ENCODE data around the gene SPNS2. TPM values are rescaled to one million over a fixed set of nuclear protein-coding genes. Genes with fewer than 3 reads are reported as not detected.

SPNS2 gene
- total RNA-seq, 5 donors from 2014 or later (not counting 1 experiment from before 2014, with no cell fraction given), result 0.30 to 0.75 (median 0.53) TPM

DNA sequence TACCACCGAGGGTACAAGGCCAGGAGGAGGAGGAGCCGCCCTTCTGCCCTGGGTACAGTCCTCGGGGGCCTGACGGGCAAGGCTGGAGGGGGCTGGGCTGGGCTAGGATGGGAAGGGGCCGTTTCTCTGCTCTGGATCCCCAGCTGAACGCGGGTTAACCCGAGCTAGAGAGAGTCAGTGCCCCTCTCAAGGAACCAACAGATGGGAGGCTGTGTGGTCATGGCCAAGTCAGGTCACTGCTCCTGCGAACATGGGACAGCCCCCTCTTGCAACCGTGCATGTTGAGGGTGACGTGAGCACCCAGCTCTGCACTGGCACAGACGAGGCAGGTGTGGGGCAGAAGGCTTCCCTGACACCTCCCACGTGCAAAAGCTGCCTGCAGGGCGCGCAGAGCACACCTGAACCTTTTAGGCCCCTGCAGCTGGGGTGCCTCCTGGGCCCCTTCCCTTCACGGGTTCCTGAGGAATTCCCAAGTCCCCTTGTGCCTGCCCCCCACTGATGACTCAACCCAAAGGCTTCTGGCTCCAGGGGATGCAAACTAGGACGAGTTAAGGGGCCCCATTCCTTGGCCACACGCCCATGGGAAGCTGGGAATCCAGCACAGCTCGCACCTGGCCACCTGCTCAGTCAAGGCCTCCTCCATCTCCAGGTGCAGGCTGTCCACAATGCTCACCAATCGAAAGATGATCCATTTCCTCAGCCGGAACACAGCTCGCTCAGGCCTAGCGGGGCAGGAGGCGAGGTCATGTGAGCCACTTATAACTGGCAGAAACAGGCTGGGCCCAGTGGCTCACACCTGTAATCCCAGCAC lies 50.2 kb downstream of the SPNS2 start:
- ChIA-PET POLR2A (no interaction called here), CTCF (no interaction called here)
- H3K27me3 Mint-ChIP-seq, result no peaks in the 10 kb centered on the region
- 91% methylated on average over 19 of the region's 24 CpGs for WGBS (ENCODE audit: insufficient coverage)
- peaks cover 28% of the 10 kb centered on the region for H3K36me3 Mint-ChIP-seq
- no peaks in the 10 kb centered on the region for H3K9me3 Mint-ChIP-seq
- H3K27ac Mint-ChIP-seq, result no peak overlapping the region
- DNase-seq, result no peak
- peaks cover 38 to 90% of the 10 kb centered on the region in 2 donors for H3K36me3 ChIP-seq (ENCODE audit: control insufficient read depth in 2 of 2, extremely low read depth in 1 of 2, insufficient read depth in 1 of 2, low read length in 1 of 2)
- H3K27ac ChIP-seq (ENCODE audit: low read length), result no peak overlapping the region
- peaks cover 2 to 5% of the 10 kb centered on the region in 2 experiments for H3K4me1 ChIP-seq (ENCODE audit: control insufficient read depth in 1 of 2, extremely low read depth in 1 of 2, insufficient read depth in 2 of 2, low read length in 2 of 2)
- H3K27me3 ChIP-seq (replicated peaks in 1 of 2; ENCODE audit: control insufficient read depth in 2 of 2, extremely low read depth in 1 of 2, insufficient read depth in 2 of 2, low read length in 1 of 2), result no peaks in the 10 kb centered on the region
- no peaks in the 10 kb centered on the region for H3K9me3 ChIP-seq
- H3K4me1 Mint-ChIP-seq, result peaks cover 0 to 5% (median 5%) of the 10 kb centered on the region in 3 donors
- H3K4me3 Mint-ChIP-seq, result no peak overlapping the region
- no peak for ATAC-seq (replicated peaks in 1 of 4)
- H3K4me3 ChIP-seq (ENCODE audit: control insufficient read depth in 1 of 2, extremely low read depth in 1 of 2, low read length in 1 of 2), result no peak overlapping the region

DNA sequence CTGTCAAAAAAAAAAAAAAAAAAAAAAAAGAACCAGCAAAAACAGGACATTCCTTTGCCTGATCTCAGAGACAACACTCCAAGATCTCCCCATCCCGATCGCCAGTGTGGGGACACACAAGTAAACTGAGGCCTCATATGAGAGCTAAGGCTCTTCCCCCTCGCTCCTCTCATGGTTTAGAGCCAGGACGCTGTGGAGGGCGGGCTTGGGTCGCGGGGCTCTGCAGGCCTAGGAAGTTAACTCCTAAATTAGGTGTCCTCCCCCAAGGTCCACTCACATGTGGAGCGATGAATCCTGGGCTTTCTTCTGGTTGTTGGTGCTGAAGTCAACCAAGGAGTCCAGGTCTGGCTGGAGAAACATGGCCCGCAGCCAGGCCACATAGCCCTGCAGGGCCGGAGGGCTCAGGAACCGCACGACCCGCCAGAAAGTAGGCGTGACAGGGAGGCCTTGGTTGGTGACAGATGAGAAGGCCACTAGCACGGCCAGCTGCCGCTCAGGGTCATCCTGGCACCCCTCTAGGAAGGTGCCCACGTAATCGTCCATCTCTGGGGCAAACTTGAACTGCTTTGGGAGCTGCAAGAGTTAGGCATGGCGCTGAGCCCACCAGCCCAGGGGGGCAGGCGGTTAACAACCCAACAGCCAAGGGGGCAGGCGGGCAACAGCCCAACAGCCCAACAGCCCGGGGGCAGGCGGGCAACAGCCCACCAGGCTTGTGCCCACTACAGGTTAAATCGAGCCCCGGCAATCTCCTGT lies 51.3 kb downstream of the SPNS2 start:
- Mint-ChIP-seq H3K27ac (no peak overlapping the region), H3K36me3 (peaks cover 28% of the 10 kb centered on the region)

DNA sequence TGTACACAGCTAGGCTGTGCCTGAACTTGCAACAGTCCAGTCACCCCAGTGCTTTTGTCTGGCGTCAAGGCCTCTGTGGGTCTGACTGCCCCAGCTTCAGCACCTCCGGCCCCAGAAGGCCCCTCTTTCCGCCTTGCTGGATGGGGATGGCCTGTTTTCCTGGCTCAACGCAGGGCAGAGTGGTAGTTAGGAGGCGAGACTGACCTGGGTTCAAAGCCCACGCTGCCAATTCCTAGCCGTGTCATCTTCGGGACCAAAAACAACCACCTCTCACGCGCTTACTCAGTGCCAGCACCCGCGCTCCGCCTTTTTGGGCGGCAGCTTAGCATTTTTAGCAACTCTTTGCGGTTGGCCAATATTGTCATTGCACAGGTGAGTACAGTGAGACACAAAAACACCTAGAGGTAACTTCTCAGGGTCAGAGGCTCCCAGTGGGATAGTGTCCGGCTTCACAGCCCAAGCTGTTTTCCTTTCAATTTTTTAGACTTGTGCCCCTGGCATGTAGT lies 51.9 kb downstream of the SPNS2 start:
- Mint-ChIP-seq H3K9me3 (no peaks in the 10 kb centered on the region), H3K27ac (no peak overlapping the region), H3K36me3 (peaks cover 28% of the 10 kb centered on the region), H3K4me3 (no peak overlapping the region), H3K27me3 (no peaks in the 10 kb centered on the region), H3K4me1 (peaks cover 16 to 20% (median 16%) of the 10 kb centered on the region in 3 donors)
- ChIA-PET CTCF (no interaction called here), POLR2A (no interaction called here)
- Histone ChIP-seq H3K27ac (ENCODE audit: low read length) (no peak overlapping the region), H3K36me3 (ENCODE audit: control insufficient read depth in 2 of 2, extremely low read depth in 1 of 2, insufficient read depth in 1 of 2, low read length in 1 of 2) (peaks cover 35 to 76% of the 10 kb centered on the region in 2 donors), H3K4me1 (ENCODE audit: control insufficient read depth in 1 of 2, extremely low read depth in 1 of 2, insufficient read depth in 2 of 2, low read length in 2 of 2) (peaks cover 6 to 19% of the 10 kb centered on the region in 2 experiments), H3K4me3 (ENCODE audit: control insufficient read depth in 1 of 2, extremely low read depth in 1 of 2, low read length in 1 of 2) (no peak overlapping the region), H3K9me3 (no peaks in the 10 kb centered on the region), H3K27me3 (replicated peaks in 1 of 2; ENCODE audit: control insufficient read depth in 2 of 2, extremely low read depth in 1 of 2, insufficient read depth in 2 of 2, low read length in 1 of 2) (no peaks in the 10 kb centered on the region)
- 96% methylated on average over 13 of the region's 16 CpGs for WGBS (ENCODE audit: insufficient coverage)
- ATAC-seq (replicated peaks in 1 of 4) (no peak), DNase-seq (no peak)

More for the DNA sequence above, 51.3 kb downstream of the SPNS2 start:
- H3K27ac ChIP-seq (ENCODE audit: low read length), result no peak overlapping the region
- H3K9me3 Mint-ChIP-seq, result no peaks in the 10 kb centered on the region
- H3K4me1 ChIP-seq (ENCODE audit: control insufficient read depth in 1 of 2, extremely low read depth in 1 of 2, insufficient read depth in 2 of 2, low read length in 2 of 2), result peaks cover 6 to 15% of the 10 kb centered on the region in 2 experiments
- ChIA-PET POLR2A (no interaction called here), CTCF (no interaction called here)
- H3K4me3 ChIP-seq (ENCODE audit: control insufficient read depth in 1 of 2, extremely low read depth in 1 of 2, low read length in 1 of 2), result no peak overlapping the region
- H3K27me3 Mint-ChIP-seq, result no peaks in the 10 kb centered on the region
- peaks cover 35 to 83% of the 10 kb centered on the region in 2 donors for H3K36me3 ChIP-seq (ENCODE audit: control insufficient read depth in 2 of 2, extremely low read depth in 1 of 2, insufficient read depth in 1 of 2, low read length in 1 of 2)
- H3K9me3 ChIP-seq, result no peaks in the 10 kb centered on the region
- no peak overlapping the region for H3K4me3 Mint-ChIP-seq
- H3K27me3 ChIP-seq (replicated peaks in 1 of 2; ENCODE audit: control insufficient read depth in 2 of 2, extremely low read depth in 1 of 2, insufficient read depth in 2 of 2, low read length in 1 of 2), result no peaks in the 10 kb centered on the region
- peaks cover 10 to 14% (median 13%) of the 10 kb centered on the region in 3 donors for H3K4me1 Mint-ChIP-seq
- WGBS (ENCODE audit: insufficient coverage), result 93% methylated on average over 20 of the region's 25 CpGs
- ATAC-seq (replicated peaks in 1 of 4) (no peak), DNase-seq (no peak)

DNA sequence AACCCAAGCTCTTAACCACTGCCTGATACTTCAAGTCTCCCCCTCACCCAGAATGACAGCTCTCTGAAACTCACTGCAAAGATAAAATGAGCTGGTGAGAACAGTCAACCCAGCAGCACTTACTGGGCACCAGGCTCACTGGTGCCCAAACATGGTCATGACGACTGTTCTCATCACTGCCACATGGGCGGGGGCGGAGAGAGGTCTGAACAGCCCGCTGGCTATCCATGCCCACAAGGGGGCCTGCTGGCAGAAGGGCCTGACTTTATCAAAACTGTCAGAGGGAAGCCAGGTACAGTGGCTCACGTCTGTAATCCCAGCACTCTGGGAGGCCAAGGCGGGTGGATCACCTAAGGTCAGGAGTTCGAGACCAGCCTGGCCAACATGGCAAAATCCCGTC lies 52.5 kb downstream of the SPNS2 start:
- no peak for ATAC-seq (replicated peaks in 1 of 4)
- Histone ChIP-seq H3K9me3 (no peaks in the 10 kb centered on the region), H3K4me3 (ENCODE audit: control insufficient read depth in 1 of 2, extremely low read depth in 1 of 2, low read length in 1 of 2) (no peak overlapping the region), H3K27ac (ENCODE audit: low read length) (no peak overlapping the region), H3K27me3 (replicated peaks in 1 of 2; ENCODE audit: control insufficient read depth in 2 of 2, extremely low read depth in 1 of 2, insufficient read depth in 2 of 2, low read length in 1 of 2) (no peaks in the 10 kb centered on the region), H3K36me3 (ENCODE audit: control insufficient read depth in 2 of 2, extremely low read depth in 1 of 2, insufficient read depth in 1 of 2, low read length in 1 of 2) (peaks cover 35 to 72% of the 10 kb centered on the region in 2 donors), H3K4me1 (ENCODE audit: control insufficient read depth in 1 of 2, extremely low read depth in 1 of 2, insufficient read depth in 2 of 2, low read length in 2 of 2) (peaks cover 9 to 24% of the 10 kb centered on the region in 2 experiments)
- CTCF ChIA-PET, result no interaction called here
- POLR2A ChIA-PET, result no interaction called here
- WGBS (ENCODE audit: insufficient coverage), result 82% methylated on average over 5 of the region's 8 CpGs
- DNase-seq, result no peak
- Mint-ChIP-seq H3K4me3 (no peak overlapping the region), H3K36me3 (peaks cover 28% of the 10 kb centered on the region), H3K27ac (no peak overlapping the region), H3K27me3 (no peaks in the 10 kb centered on the region), H3K4me1 (peaks cover 21 to 25% (median 22%) of the 10 kb centered on the region in 3 donors), H3K9me3 (no peaks in the 10 kb centered on the region)

DNA sequence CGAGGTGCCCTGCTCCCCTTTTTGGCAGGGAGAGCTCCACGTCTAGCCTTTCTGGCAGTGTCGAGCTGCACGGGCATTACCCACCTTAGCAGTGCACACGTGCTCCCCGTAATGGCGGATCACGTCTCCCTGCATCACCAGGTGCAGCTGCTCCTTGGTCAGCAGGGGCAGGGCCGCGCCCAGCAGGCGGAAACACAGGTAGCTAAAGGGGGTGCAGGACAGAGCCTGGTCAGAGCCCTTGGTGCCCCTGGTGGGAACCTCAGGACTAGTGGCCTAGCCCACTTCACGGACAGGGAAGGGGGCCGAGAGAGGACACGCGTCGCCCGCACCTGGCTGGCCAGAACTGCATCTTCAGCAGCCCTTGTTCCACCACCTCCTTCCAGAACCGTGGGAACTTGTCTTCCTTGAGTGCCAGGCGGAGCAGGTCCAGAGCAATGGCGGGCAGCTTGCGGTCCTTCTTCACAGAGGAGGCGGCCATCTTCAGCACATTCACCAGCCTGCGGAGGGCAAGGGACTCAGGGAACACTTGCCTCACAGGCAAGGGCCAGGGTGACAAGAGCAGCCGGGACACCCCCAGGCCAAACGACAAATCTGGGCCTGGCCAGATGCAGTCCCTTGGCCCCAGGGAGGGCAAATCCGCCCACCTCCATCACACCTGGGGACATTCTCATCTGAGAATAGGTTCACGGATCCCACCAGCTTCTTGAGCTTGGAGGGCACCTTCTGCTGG lies 53.3 kb downstream of the SPNS2 start:
- H3K4me1 Mint-ChIP-seq, result peaks cover 23 to 29% (median 26%) of the 10 kb centered on the region in 3 donors
- H3K27ac Mint-ChIP-seq, result no peak overlapping the region

DNA sequence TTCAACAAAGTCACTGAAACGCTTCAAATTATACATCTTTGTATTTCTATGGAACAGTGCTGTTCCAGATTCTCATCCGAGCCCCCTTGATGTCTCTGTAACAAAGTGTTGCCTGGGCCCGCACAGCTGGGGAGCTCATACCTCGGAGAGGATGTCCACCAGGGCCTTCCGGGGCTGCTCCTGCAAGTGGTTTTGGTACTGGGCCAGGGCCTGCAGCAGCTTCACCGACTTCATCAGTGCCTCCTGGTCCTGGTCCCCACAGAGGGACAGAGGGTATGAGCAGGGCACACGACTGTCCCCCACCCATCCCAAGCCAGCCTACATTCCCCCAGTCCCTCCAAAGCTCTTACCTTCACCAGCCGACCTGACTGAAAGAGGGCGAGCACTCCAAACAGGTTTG lies 55.0 kb downstream of the SPNS2 start:
- CTCF ChIA-PET, result interaction anchor here in 1 of 2 donors (0.5 kb wide), 1 partner anchor 288 kb away, joined by 5 read pairs; no protein-coding TSS in a partner anchor
- Histone ChIP-seq H3K27ac (ENCODE audit: low read length) (no peak overlapping the region), H3K4me3 (ENCODE audit: control insufficient read depth in 1 of 2, extremely low read depth in 1 of 2, low read length in 1 of 2) (peak overlapping the region in 1 of 2 donors; percentile 82), H3K27me3 (replicated peaks in 1 of 2; ENCODE audit: control insufficient read depth in 2 of 2, extremely low read depth in 1 of 2, insufficient read depth in 2 of 2, low read length in 1 of 2) (no peaks in the 10 kb centered on the region), H3K9me3 (no peaks in the 10 kb centered on the region), H3K36me3 (ENCODE audit: control insufficient read depth in 2 of 2, extremely low read depth in 1 of 2, insufficient read depth in 1 of 2, low read length in 1 of 2) (peaks cover 24 to 47% of the 10 kb centered on the region in 2 donors), H3K4me1 (ENCODE audit: control insufficient read depth in 1 of 2, extremely low read depth in 1 of 2, insufficient read depth in 2 of 2, low read length in 2 of 2) (peaks cover 9 to 25% of the 10 kb centered on the region in 2 experiments)
- no peak for ATAC-seq (replicated peaks in 1 of 4)
- H3K4me1 Mint-ChIP-seq, result peaks cover 23 to 29% (median 26%) of the 10 kb centered on the region in 3 donors
- H3K4me3 Mint-ChIP-seq, result peak overlapping the region; percentile 87 to 94 (median 94)
- H3K9me3 Mint-ChIP-seq, result no peaks in the 10 kb centered on the region
- peaks cover 20% of the 10 kb centered on the region for H3K36me3 Mint-ChIP-seq
- WGBS (ENCODE audit: insufficient coverage), result 83% methylated on average over 7 of the region's 9 CpGs
- no peaks in the 10 kb centered on the region for H3K27me3 Mint-ChIP-seq
- no peak overlapping the region for H3K27ac Mint-ChIP-seq
- POLR2A ChIA-PET, result no interaction called here
- DNase-seq, result no peak

More for the DNA sequence above, 53.3 kb downstream of the SPNS2 start:
- WGBS (ENCODE audit: insufficient coverage), result 96% methylated on average over 19 of the region's 27 CpGs
- Mint-ChIP-seq H3K9me3 (no peaks in the 10 kb centered on the region), H3K36me3 (peaks cover 24% of the 10 kb centered on the region), H3K4me3 (no peak overlapping the region), H3K27me3 (no peaks in the 10 kb centered on the region)
- CTCF ChIA-PET, result no interaction called here
- no peaks in the 10 kb centered on the region for H3K27me3 ChIP-seq (replicated peaks in 1 of 2; ENCODE audit: control insufficient read depth in 2 of 2, extremely low read depth in 1 of 2, insufficient read depth in 2 of 2, low read length in 1 of 2)
- no peaks in the 10 kb centered on the region for H3K9me3 ChIP-seq
- no peak overlapping the region for H3K27ac ChIP-seq (ENCODE audit: low read length)
- no peak overlapping the region for H3K4me3 ChIP-seq (ENCODE audit: control insufficient read depth in 1 of 2, extremely low read depth in 1 of 2, low read length in 1 of 2)
- H3K36me3 ChIP-seq (ENCODE audit: control insufficient read depth in 2 of 2, extremely low read depth in 1 of 2, insufficient read depth in 1 of 2, low read length in 1 of 2), result peaks cover 35 to 64% of the 10 kb centered on the region in 2 donors
- DNase-seq (no peak), ATAC-seq (replicated peaks in 1 of 4) (no peak)
- peaks cover 9 to 25% of the 10 kb centered on the region in 2 experiments for H3K4me1 ChIP-seq (ENCODE audit: control insufficient read depth in 1 of 2, extremely low read depth in 1 of 2, insufficient read depth in 2 of 2, low read length in 2 of 2)
- POLR2A ChIA-PET, result no interaction called here
